T-helper 2 cell treated with Interferon-gamma antibody and Interleukin-4, amounts not matched to agents 5 μg/mL and 100 μg/mL, for 36 hours (primary cell): ENCODE data around the gene SLC34A3.

Experiments used
- DNase-seq: peaks from one replicate; pipeline ENCODE4 v3.0.0; 2021; ENCODE audit warnings: low spot score
- H3K27ac Mint-ChIP-seq: one replicate; pipeline ENCODE4 v1.8.0; 2021; ENCODE audit warnings: mild to moderate bottlenecking, mixed read lengths
- H3K27me3 Mint-ChIP-seq: one replicate; pipeline ENCODE4 v1.8.0; 2021; ENCODE audit warnings: low read depth, mixed read lengths
- H3K36me3 Mint-ChIP-seq: one replicate; pipeline ENCODE4 v1.8.0; 2021; ENCODE audit warnings: low read depth, mixed read lengths
- H3K4me1 Mint-ChIP-seq: one replicate; pipeline ENCODE4 v1.8.0; 2021; ENCODE audit warnings: low read depth, mixed read lengths
- H3K4me3 Mint-ChIP-seq: one replicate; pipeline ENCODE4 v1.8.0; 2022; ENCODE audit warnings: mild to moderate bottlenecking, moderate library complexity, mixed read lengths
- H3K9me3 Mint-ChIP-seq: one replicate; pipeline ENCODE4 v1.8.0; 2021; ENCODE audit warnings: mixed read lengths

Gene SLC34A3

DNA sequence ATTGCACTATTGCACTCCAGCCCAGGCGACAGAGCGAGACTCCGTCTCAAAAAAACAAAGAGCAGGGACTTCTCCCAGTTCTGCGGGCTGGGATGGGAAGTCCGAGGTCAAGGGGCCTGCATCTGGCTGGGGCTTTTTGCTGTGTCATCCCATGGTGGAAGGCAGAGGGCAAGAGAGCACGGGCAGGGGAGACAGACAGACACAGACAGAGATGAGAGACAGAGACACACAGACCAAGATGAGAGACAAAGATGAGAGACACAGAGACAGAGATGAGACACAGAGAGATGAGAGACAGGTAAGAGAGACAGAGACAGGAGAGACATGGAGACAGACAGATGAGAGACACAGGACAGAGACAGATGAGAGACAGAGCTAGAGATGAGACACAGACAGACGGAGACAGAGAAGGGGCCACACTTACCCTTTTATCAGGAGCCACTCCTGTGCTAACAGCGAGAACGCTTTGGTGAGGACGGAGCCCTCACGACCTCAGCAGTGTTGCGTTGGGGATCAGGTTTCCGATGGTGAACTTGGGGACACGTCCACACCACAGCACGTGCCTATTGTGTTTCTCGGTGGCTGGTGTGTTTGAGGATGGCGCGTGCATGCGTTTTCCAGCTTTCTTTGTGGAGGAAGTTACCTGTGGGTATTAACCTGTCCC, 38.0 kb downstream of the SLC34A3 start:
- Mint-ChIP-seq H3K4me1 (peaks cover 6% of the 10 kb centered on the region), H3K36me3 (peaks cover 26% of the 10 kb centered on the region), H3K9me3 (no peaks in the 10 kb centered on the region), H3K27ac (no peak overlapping the region), H3K27me3 (no peaks in the 10 kb centered on the region), H3K4me3 (no peak overlapping the region)
- DNase-seq = no peak

DNA sequence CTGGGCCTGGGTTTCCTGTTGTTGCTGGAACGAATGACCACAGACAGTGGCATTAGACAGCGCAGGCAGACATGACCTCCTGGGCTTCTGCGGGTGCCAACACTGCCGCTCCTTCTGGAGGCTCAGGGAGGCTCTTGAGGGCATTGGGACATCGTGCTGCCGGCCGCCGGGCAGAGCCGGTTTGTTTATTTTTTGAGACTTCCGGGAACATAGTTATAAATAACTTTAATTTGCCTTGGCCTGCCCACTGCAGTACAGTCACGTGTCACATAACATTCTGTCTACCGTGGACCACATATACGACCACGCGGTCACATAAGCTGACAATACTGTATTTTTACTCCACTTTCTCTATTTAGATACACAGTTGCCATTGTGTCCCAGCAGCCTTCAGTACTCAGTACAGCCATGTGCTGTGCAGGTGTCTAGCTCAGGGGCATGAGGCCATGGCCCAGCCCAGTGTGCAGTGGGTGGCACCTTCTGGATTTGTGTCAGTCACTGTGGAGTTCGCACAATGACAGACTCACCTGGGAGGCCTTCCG, 38.6 kb downstream of the SLC34A3 start:
- Mint-ChIP-seq H3K36me3 (peaks cover 20% of the 10 kb centered on the region), H3K9me3 (no peaks in the 10 kb centered on the region), H3K4me3 (no peak overlapping the region), H3K4me1 (peaks cover 6% of the 10 kb centered on the region), H3K27me3 (no peaks in the 10 kb centered on the region), H3K27ac (no peak overlapping the region)
- no peak for DNase-seq

DNA sequence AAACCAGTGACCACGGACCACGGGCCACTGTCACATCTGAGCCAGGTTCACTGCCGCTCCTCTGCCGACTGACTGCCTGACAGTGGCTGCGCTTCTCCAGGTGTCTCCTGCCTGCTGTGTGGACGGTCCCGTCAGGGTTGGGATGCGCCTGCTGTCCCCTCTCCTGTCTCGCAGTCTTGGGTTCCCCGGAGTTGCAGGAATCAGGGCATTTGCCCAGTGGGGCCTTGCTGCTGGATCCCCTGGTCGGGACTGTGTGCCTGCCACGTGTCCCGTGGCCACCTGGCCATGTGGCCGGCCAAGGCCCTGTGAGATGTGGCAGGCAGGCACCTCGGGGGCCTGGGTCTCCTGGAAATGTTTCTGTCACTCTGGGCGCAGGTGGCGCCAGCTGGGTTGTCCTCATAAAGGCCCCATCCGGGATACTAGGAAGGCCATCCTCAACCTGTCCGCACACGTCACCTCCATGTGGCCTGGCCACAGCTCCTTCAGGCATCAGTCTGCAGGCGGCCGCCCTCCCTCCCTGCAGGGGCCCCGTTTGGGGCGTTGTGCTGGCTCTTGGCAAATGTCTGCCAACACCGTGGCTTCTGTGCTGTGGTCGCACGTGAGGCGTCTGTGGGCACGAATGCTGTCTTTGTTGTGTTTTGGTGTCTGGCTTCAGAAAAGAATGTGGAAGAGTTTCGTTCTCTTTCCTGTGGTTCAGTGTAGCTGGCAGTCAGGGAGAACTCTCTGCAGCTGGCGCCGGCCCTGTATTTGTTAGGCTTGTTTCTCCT, 40.4 kb downstream of the SLC34A3 start:
- H3K27ac Mint-ChIP-seq = peak overlapping the region; percentile 55
- no peaks in the 10 kb centered on the region for H3K27me3 Mint-ChIP-seq
- peaks cover 17% of the 10 kb centered on the region for H3K36me3 Mint-ChIP-seq
- peaks cover 11% of the 10 kb centered on the region for H3K4me1 Mint-ChIP-seq
- DNase-seq = no peak
- H3K9me3 Mint-ChIP-seq = no peaks in the 10 kb centered on the region
- no peak overlapping the region for H3K4me3 Mint-ChIP-seq

DNA sequence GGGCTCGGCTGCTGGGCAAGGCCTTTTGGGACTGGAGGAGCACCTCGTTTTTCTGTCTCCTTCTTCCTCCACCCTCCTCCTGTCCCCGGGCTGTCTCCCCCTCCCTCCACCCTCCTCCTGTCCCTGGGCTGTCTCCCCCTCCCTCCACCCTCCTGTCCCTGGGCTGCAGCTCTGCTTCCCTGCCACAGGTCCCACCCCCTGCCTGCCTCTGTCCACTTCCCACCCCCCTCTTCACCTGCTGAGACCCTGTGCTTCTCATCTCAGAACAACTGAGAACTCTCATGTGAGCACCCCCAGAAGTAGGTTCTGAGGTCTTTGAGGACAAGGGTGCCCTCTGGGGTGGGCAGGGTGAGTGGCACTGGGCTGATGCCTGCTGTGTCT, 41.0 kb downstream of the SLC34A3 start:
- Mint-ChIP-seq H3K9me3 (no peaks in the 10 kb centered on the region), H3K4me1 (peaks cover 12% of the 10 kb centered on the region), H3K27me3 (no peaks in the 10 kb centered on the region), H3K27ac (peak overlapping the region; percentile 55), H3K36me3 (peaks cover 17% of the 10 kb centered on the region), H3K4me3 (no peak overlapping the region)
- DNase-seq = no peak

DNA sequence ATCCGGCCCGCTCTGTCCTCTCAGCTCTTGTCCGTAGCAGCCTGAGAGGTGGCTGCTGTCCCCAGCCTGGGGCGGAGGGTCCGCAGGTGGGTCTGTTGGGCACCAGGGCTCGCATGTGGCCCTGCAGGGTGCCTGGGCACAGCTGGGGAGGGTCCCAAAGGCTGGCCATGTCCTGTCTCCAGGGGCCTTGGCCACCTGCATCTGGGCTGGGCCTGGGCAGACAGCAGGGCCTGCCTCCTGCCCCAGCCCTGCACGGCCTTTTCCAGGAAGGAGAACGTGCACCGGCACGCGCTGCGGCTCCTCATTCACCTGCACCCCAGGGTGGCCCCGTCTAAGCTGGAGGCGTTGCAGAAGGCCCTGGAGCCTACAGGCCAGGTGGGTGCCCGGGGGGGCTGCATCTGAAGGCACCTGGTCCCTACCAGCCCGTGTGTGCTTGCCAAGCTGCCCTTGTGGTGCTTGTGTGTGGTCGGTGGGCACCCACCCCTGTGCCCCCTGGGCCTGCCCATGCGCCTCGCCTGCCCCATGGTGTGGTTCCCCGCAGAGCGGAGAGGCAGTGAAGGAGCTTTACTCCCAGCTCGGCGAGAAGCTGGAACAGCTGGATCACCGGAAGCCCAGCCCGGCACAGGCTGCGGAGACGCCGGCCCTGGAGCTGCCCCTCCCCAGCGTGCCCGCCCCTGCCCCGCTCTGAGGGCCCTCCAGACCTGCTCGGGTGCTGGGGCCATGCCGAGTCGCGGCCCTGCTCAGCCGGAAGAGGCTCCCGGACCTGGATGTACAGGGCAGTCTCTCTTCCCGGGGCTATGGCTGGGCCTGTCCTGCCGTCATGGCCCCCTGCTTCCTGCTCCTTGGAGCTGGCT, 41.8 kb downstream of the SLC34A3 start:
- H3K27me3 Mint-ChIP-seq = no peaks in the 10 kb centered on the region
- H3K4me1 Mint-ChIP-seq = peaks cover 16% of the 10 kb centered on the region
- H3K4me3 Mint-ChIP-seq = no peak overlapping the region
- H3K9me3 Mint-ChIP-seq = no peaks in the 10 kb centered on the region
- no peak for DNase-seq
- H3K27ac Mint-ChIP-seq = no peak overlapping the region
- H3K36me3 Mint-ChIP-seq = peaks cover 17% of the 10 kb centered on the region

DNA sequence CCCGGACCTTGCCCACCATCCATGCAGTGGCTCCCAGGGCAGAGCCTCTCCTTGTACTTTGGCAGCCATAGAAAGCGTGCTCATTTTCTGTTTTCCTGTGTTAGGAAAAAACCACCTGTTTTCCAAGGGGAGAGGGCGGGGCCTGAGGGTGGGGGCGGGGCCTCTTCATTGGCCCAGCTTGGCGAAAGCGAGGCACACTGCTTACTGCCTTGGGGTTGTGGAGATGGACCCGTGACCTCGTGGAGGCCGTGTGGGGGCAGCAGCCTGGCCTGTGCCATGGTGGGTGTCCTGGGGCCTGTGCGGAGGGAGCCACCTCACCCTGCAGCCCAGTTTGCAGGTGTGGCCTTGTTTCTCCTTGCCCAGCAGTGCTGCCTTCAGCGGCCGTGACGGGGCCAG, 42.4 kb downstream of the SLC34A3 start:
- no peaks in the 10 kb centered on the region for H3K27me3 Mint-ChIP-seq

DNA sequence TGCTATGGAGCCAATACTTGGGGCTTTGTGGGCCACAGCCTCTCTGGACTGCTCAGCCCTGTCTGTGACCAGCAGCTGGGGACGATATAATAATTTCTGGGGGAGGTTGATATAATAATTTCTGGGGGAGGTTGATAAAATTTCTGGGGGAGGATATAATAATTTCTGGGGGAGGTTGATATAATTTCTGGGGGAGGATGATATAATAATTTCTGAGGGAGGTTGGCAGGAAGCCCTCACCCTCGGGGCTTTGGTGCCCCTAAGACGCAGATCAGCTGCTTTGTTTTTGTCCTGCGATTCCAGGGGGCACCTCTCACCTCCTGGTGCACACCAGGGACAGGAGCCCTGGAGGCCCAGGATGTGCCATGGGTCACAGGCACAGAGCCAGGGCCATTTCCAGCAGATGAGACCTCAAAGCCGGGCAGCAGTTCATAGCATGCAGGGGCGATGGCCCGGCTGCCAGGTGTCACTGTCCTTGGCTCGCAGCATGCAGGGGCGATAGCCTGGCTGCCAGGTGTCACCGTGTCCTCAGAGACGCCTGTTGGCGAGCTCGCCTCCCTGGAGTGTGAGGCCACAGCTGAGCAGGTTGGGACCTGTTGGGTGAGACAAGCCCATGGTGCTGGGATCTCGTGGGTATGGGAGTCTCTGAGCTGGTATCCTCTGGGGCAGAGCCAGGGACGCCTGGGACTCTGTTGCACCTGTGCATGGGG, 43.1 kb downstream of the SLC34A3 start:
- Mint-ChIP-seq H3K27ac (no peak overlapping the region), H3K9me3 (no peaks in the 10 kb centered on the region), H3K4me3 (no peak overlapping the region), H3K4me1 (peaks cover 14% of the 10 kb centered on the region), H3K36me3 (peaks cover 13% of the 10 kb centered on the region), H3K27me3 (no peaks in the 10 kb centered on the region)
- no peak for DNase-seq

More for the DNA sequence above, 42.4 kb downstream of the SLC34A3 start:
- Mint-ChIP-seq H3K4me3 (no peak overlapping the region), H3K27ac (no peak overlapping the region), H3K9me3 (no peaks in the 10 kb centered on the region), H3K36me3 (peaks cover 17% of the 10 kb centered on the region), H3K4me1 (peaks cover 16% of the 10 kb centered on the region)
- no peak for DNase-seq

DNA sequence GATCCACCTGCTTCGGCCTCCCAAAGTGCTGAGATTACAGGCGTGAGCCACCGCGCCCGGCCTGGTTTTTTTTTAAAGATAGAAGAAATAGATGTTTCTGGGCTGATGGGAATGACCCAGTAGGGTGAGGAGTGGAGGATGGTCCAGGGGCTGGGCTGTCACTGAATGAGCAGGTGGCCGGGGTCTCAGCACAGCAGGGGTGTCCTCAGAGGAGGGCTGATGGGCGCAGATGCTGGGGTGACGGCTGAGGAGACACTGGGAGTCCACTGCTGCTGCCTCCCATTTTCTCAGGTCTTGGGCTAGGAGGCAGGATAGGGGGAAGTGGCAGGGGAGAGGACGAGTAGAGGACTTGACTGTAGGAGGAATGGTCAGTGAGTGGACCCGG, 44.5 kb downstream of the SLC34A3 start:
- H3K4me3 Mint-ChIP-seq = no peak overlapping the region
- peaks cover 4% of the 10 kb centered on the region for H3K36me3 Mint-ChIP-seq
- no peaks in the 10 kb centered on the region for H3K9me3 Mint-ChIP-seq
- peak overlapping the region; percentile 70 for H3K27ac Mint-ChIP-seq
- no peak for DNase-seq
- peaks cover 14% of the 10 kb centered on the region for H3K4me1 Mint-ChIP-seq
- no peaks in the 10 kb centered on the region for H3K27me3 Mint-ChIP-seq

DNA sequence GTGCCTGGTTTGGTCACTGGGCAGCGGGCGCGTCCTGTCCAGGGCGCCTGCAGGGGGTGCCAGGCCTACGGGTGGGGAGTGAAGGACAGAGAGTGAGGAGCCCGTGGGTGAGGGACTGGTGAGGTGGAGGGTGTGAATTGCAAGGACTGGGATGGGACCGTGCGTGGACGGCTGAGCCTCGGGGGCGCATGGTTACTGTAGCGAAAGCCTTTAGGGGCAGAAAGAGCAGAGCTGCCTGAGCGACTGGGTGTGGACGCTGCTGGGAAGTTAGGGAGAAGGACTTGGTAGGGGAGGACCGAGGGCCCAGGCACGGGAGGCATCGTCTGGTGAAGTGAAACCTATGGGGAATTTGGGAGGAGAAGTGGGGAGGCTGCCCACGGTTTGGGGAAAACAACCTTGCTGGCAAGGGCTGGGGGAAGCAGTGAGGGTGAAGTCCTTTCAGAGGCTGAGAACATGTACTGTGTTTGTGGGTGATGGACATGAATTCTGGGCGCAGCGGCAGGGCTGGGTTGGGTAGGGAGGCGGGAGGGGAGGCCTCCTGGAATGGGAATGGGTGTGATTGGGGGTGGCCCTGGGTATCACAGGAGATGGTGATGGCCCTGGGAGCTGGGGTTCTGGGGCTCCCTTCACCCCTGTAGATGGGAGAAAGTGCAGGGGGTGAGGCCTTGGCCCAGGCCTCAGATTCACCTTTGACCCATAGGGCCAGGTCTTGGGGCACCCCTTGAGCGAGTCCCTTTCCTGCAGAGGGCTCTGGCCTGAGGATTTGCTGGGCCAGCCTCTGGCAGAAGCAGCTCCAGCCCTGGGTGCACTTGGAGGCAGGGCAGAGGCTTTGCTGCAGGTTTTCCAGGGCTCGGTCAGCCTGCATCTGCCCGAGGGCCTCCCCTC, 45.1 kb downstream of the SLC34A3 start:
- Mint-ChIP-seq H3K36me3 (peaks cover 4% of the 10 kb centered on the region), H3K9me3 (no peaks in the 10 kb centered on the region), H3K4me1 (peaks cover 14% of the 10 kb centered on the region), H3K4me3 (no peak overlapping the region), H3K27me3 (no peaks in the 10 kb centered on the region), H3K27ac (peak overlapping the region; percentile 70)
- no peak for DNase-seq

DNA sequence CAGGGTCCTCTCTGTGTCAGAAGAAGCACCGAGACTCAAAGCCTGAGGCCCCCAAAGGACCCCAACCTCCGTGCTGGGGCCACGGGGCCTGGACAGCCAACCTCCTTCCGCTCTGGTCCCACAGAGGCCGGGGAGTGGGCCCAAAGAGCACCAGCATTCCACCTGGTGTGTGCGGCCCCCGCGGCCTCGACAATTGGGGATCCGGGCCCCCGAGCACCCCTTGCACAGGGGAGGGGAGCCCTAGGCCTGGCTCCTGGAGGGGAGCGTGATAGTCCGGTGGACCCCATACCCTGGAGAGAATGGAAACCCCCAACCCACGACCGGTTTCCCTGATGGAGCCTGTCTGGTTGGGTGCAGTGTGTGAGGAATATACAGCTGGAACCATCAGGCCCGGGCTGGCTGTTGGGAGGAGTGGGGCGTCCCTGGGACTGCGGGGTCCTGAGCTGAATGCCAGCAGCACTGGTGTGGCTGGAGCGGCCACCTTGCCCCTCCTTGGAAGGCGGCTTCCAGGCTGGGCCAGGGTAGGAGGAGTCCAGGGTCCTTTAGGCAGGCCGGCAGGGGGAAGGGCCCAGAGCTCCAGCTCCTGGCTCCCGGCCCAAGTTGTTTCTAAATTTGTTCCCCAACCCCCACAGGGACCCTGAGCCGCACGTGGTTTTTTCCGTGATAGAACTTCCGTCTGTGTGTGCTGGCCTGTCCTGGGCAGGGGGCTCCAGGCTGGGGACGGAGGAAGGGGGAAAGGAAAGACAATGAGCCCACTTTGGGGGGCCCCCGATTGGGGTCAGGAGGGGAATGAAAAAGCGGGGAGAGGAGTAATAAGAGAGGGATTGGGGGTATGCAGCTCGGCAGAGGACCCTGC, 46.0 kb downstream of the SLC34A3 start:
- peaks cover 10% of the 10 kb centered on the region for H3K4me1 Mint-ChIP-seq
- H3K4me3 Mint-ChIP-seq = peak overlapping the region; percentile 74
- DNase-seq = no peak
- peaks cover 4% of the 10 kb centered on the region for H3K36me3 Mint-ChIP-seq
- no peaks in the 10 kb centered on the region for H3K9me3 Mint-ChIP-seq
- peak overlapping the region; percentile 87 for H3K27ac Mint-ChIP-seq
- H3K27me3 Mint-ChIP-seq = no peaks in the 10 kb centered on the region

DNA sequence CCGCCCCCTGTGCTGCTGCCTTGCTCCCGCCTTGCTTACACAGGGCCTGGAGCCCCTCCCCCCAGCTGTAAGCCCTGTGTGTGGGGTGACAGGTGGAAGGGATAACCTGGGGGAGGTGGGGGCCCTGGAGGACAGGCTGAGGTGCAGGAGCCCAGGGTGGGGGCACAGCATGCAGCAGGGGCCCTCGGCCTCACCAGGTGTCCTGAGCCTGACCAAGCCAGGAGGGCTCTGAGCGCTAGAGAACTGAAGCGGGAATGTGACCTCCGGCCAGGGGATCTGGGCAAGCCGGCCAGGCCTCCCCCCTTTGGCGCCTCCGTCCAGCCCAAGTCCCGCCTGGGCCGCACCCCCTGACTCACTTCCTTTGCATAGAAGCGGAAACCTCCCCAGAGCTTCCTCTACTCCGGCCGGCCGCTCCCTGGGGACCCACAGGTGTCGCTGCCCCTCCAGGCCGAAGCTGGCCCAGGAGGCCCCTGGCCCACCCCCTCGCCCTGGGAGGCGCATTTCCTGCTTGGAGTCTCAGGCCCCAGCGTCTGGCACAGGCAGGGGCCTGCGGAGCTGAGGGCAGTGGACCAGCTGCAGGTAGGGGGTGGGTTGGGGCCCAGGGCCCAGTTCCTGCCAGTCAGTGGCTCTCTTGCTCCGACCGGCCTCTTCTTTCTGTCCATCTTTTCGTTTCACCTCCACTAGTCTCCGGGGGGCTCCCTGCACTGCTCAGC, 46.8 kb downstream of the SLC34A3 start, which contains the start of gene TOR4A:
Gene TOR4A (plus strand): TSS at position 398 of the 713 bp plus-strand sequence. CDS start 964 bp downstream, outside the sequence.
- peaks cover 11% of the 10 kb centered on the region for H3K4me1 Mint-ChIP-seq
- no peaks in the 10 kb centered on the region for H3K9me3 Mint-ChIP-seq
- H3K27me3 Mint-ChIP-seq = no peaks in the 10 kb centered on the region
- peak within 1 kb of the TSS; percentile 87 for H3K27ac Mint-ChIP-seq
- DNase-seq = peak; percentile 62
- H3K36me3 Mint-ChIP-seq = peaks cover 8% of the 10 kb centered on the region
- peak within 1 kb of the TSS; percentile 93 for H3K4me3 Mint-ChIP-seq
